HG02759 (cell line): ENCODE data around the gene ART3.
A peak's percentile ranks its signal among the peaks of the same experiment; 100 is the strongest.

Source experiments
- ATAC-seq: cut with Tn5 transposase; IDR thresholded peaks from one replicate; pipeline ENCODE4 v1.9.1; 2021; ENCODE audit warnings: mild to moderate bottlenecking, moderate library complexity; ENCODE audit not compliant: unreplicated experiment

The ART3 gene

GRCh38 chr4:76067652-76068286, 6.7 kb upstream of the ART3 start:
- ATAC-seq, result peak; percentile 88

DNA sequence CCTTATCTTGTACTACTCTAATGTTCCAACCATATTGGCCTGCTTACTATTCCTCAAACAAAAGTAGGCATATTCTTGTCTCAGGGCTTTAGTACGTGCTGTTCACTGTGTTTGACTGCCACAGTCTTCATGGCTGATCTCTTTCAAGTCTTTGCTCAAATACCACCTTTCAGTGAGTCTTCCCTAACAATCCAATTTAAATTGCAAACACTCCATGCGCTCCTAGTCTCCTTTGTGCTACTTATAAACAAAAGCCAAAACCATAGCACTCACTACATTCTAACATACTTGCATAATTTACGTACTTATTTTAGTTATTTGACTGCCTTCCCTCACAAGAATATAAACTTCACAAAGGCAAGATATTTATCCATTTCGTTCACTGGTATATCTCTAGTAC, 1.7 kb upstream of the ART3 start:
- no peak for ATAC-seq

DNA sequence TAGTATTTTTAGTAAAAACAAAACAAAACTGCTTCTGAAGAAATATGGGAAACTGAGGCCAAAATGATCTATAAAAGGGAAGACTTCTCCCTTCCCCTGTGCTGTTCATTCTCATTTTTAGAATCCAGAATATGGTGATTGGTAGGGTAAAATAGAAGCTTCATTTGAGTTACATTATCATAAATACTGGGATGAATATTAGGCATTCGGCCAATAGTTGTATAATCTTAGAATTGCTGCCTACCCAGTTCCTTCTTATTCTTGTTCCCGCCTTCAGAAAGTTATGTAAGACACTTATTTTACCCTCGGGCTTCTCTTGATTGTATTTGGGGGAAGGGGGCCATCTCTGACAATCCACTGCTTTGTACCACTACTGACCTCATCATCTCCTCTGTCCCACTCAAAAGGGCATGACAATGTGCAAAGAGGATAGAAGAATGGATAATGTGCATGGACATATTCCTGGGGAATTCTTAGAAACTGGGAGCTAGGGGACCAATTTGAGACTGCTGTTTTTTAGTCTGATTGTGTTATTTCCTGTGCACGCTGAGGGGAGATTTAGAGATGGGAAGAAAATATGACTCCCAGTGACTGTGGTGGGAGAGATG, 588 bp downstream of the ART3 start:
- no peak for ATAC-seq

GRCh38 chr4:76078033-76078613, 3.6 kb downstream of the ART3 start:
- ATAC-seq, result no peak

DNA sequence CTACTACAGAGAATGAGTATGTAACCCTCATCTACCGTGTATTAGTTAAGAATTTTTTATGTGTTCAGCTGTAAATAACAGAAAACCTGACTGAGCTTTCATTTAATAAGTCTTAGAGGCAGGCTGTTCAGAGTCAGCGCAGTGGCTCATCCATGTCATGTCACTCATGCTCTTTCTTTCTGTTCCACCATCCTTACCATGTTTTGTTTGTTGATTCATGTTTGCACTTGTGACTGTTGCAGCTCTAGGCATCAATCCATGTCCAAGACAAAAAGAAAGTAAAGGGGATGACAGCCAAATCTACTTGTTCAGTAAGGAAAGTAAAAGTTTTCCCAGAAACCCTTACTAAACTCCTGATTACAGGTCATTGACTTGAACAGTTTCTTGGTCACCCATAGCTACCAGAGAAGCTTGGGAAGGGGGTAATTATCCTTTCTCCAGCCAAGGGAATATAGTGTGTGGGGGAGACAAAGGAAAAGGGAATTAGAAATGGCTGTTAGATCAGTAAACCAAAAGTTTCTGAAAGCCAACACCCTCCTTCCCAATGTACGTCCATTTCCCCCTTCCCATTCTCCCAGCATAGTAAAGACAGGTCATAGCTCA, 9.0 kb downstream of the ART3 start:
- no peak for ATAC-seq

DNA sequence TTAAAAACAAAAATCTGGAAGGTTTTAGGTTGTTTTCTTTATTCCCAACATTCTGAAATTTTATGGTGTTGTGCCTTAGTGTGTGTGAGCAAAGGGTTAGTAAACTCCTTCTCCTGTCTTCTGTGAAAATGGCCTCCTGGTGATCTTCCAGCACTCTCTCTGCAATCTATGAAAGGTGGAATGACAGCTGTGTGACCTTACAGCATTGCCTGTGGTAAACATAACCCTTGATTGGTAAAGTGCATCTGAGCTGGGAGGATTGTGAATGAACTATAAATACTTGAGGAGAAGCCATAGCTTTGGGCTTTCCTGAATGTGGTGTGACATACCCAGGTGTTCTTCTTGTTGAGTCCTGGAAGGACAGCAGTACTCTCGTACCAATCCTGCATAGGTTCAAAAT, 10.0 kb downstream of the ART3 start:
- no peak for ATAC-seq

DNA sequence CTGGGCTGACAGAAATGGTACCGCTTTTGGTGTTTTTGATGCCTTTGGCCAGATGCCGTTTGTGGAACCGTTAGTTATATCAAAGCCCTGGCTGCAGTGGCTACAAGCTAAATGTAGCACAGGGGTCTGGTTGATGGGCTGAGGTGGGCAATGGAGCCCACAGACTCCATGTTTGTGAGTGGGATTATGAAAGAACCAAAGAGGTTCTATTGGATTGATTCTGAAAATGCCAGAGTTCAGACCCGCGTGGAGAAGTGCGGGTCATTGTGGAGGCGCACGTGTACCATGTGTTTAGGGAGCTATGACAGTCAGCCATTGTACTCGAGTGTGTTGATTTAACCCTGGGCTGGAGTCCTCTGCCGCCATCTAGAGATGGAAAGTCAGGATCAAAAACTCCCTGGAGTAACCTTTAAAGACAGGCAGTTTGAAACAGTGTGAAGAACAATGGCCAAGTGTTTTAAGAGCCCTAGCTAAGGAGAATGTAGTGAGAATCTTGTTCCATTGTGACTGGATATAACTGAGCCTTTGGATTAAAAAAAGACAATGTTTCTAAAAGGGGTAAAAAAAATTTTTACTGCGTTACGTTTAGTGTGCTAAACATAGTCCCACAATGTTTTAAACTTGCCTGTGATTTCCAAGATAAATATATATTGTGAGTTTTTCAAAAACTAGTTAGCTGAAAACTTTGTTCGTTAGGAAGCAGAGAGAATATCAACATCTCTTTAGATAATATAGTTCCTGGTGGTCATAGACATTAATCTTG, 12.7 kb downstream of the ART3 start:
- ATAC-seq, result no peak

GRCh38 chr4:76088719-76089118, 14.2 kb downstream of the ART3 start:
- ATAC-seq, result no peak

DNA sequence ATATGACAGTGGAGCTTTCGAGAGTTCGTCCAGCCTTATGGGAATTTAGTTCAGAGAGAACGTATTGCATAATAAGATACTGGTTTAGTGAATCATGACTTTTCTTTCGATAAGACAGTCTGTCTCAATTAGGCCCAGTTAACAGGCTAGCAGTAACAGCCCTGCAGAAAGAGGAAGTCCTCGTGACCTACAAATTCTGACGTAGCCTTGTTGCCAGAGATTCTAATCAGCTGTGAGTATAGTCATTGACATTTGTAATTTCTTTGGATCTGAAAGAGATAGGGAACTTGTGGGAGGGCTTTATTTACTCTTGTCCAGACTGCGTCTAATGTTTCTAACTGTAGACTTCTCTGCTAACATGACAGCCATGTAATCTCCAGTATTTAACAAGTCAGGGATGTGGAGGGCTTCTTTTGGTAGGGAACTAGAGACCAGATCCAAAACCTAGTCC, 15.8 kb downstream of the ART3 start:
- ATAC-seq, result peak; percentile 60

- no peak for ATAC-seq
Measured at GRCh38 chr4:76091052-76091451, 16.5 kb downstream of the ART3 start.

GRCh38 chr4:76095568-76095967, 21.1 kb downstream of the ART3 start:
- no peak for ATAC-seq

DNA sequence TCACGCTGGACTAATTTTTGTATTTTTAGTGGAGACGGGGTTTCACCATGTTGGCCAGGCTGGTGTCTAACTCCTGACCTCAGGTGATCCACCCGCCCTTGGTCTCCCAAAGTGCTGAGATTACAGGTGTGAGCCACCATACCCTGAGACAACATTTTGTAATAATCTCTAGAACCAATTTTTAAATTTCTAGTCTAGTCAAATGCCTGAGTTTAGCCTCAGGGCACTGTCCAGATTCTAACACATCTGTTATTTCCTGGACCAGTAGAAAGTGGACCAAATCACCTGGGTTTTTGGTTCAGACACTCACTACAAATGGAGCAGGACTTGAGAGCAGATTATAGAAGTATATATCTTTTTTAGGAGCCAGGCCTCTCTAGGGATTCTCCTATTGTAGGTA, 21.6 kb downstream of the ART3 start:
- ATAC-seq, result no peak

- ATAC-seq, result no peak
Measured at GRCh38 chr4:76105652-76106051, 31.1 kb downstream of the ART3 start.

DNA sequence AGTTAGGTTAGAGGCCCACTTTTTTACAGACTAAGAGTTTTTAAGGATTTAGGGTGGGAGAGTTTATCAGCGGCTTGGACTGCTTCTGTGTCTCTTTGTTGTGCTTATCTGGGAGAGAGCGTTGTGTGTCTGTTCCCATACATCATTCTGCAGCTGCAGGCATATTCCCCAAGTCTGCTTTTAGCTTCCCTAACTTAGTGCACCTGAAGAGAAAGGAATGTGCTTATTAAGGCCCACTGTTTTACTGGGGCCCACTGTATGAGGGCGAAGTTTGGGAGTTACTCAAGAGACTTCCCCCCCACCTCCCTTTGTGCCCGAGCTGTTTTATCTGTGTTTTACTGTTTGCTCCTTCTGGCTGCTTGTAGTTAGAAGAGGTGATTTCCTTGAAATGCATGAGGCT, 31.9 kb downstream of the ART3 start:
- no peak for ATAC-seq

- ATAC-seq, result no peak
Measured at GRCh38 chr4:76108467-76109181, 34.1 kb downstream of the ART3 start.

DNA sequence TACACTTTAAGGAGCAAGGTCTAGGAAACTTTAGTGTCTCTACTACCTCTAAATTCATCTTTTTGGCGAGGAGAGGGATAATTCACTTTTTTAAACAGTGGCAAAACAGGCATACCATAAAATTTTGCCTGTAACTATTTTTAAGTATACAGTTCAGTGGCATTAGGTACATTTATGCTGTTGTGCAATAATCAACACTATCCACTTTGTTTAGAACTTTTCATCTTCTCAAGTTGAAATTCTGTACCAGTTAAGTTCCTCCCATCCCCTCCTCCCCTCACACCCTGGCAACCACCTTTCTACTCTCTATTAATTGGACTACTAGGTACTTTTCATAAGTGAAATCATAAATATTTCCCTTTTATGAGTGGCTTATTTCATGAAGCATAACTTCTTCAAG, 42.3 kb downstream of the ART3 start:
- no peak for ATAC-seq

GRCh38 chr4:76117536-76117935, 43.0 kb downstream of the ART3 start:
- ATAC-seq, result no peak

- ATAC-seq, result no peak
Measured at GRCh38 chr4:76120199-76120598, 45.7 kb downstream of the ART3 start.

- no peak for ATAC-seq
Measured at GRCh38 chr4:76125816-76126215, 51.3 kb downstream of the ART3 start.

- no peak for ATAC-seq
Measured at GRCh38 chr4:76127754-76128153, 53.2 kb downstream of the ART3 start.

GRCh38 chr4:76141241-76141640, 66.7 kb downstream of the ART3 start:
- no peak for ATAC-seq
